Inflammatory macrophage treated with lipopolysaccharide for 1 hour (primary cell): ENCODE results near the gene ZNF423.
"Not testable (repeated sequence)": the region's sequence is repeated elsewhere in the genome, so short reads cannot be mapped to it uniquely, and the experiment has no call there.

Experiments
- DNase-seq, 2 donors: peaks; one replicate each; pipeline ENCODE4 v3.0.0-alpha.2; 2020 to 2022

ZNF423 gene

GRCh38 chr16:49521734-49522325 is 334.1 kb downstream of the ZNF423 start:
- DNase-seq = no peak

GRCh38 chr16:49520492-49521038 is 335.3 kb downstream of the ZNF423 start:
- DNase-seq = no peak

GRCh38 chr16:49519741-49520140 is 336.2 kb downstream of the ZNF423 start:
- no peak for DNase-seq

GRCh38 chr16:49519008-49519656 is 336.8 kb downstream of the ZNF423 start:
- no peak for DNase-seq

GRCh38 chr16:49516382-49517036 is 339.4 kb downstream of the ZNF423 start:
- DNase-seq = no peak

GRCh38 chr16:49515861-49516260 is 340.1 kb downstream of the ZNF423 start:
- no peak for DNase-seq

- no peak for DNase-seq
Measured at GRCh38 chr16:49515016-49515565, 340.8 kb downstream of the ZNF423 start.

- DNase-seq = no peak
Measured at GRCh38 chr16:49514073-49514980, 341.6 kb downstream of the ZNF423 start.

- DNase-seq = no peak
Measured at GRCh38 chr16:49513040-49513439, 342.9 kb downstream of the ZNF423 start.

- DNase-seq = no peak
Measured at GRCh38 chr16:49510654-49511305, 345.1 kb downstream of the ZNF423 start.

GRCh38 chr16:49510141-49510540 is 345.8 kb downstream of the ZNF423 start:
- DNase-seq = no peak

GRCh38 chr16:49506058-49507013 is 349.6 kb downstream of the ZNF423 start:
- not testable (repeated sequence) for DNase-seq

GRCh38 chr16:49505556-49505955 is 350.4 kb downstream of the ZNF423 start:
- no peak for DNase-seq

GRCh38 chr16:49504626-49505025 is 351.3 kb downstream of the ZNF423 start:
- no peak for DNase-seq

- no peak for DNase-seq
Measured at GRCh38 chr16:49504023-49504364, 351.9 kb downstream of the ZNF423 start.

GRCh38 chr16:49503256-49504022 is 352.5 kb downstream of the ZNF423 start:
- DNase-seq = peak; percentile 2 to 6

GRCh38 chr16:49502136-49502881 is 353.6 kb downstream of the ZNF423 start:
- DNase-seq = no peak

- DNase-seq = no peak
Measured at GRCh38 chr16:49499869-49500610, 355.9 kb downstream of the ZNF423 start.

- DNase-seq = no peak
Measured at GRCh38 chr16:49499414-49499785, 356.5 kb downstream of the ZNF423 start.
